Adrenal gland (tissue), 12 donors: ENCODE measurements around the gene DGKK. TPM values are rescaled to one million over a fixed set of nuclear protein-coding genes. Genes with fewer than 3 reads are reported as not detected.

ENCODE experiments used
- DNase-seq, 7 donors: peaks; one replicate each; pipeline ENCODE4 v3.0.0-alpha.2; 2019 to 2020
- H3K27ac ChIP-seq, 5 donors: fragments of 200-600 bp; sonication (generic) in 4 of 5; 1 replicate in 3 of 5; 2 replicates in 2 of 5; pipeline versions ENCODE4 v1.5.1 to v1.8.0; 2016 to 2020; ENCODE audit warnings: mild to moderate bottlenecking in 1 of 5
- H3K27me3 ChIP-seq: fragments of 200-600 bp; 2 replicates; pipeline ENCODE4 v1.8.0; 2021
- H3K36me3 ChIP-seq, 2 donors: fragments of 200-600 bp; replicated peaks in 1 of 2; 1 replicate in 1 of 2; 2 replicates in 1 of 2; pipeline versions ENCODE4 v1.5.1 to v1.8.0; 2018 to 2022
- H3K4me1 ChIP-seq, 2 donors: fragments of 200-600 bp; replicated peaks in 1 of 2; 1 replicate in 1 of 2; 2 replicates in 1 of 2; pipeline versions ENCODE4 v1.5.1 to v1.8.0; 2018 to 2021
- H3K4me3 ChIP-seq, 4 donors: fragments of 200-600 bp; sonication (generic) in 3 of 4; one replicate each; pipeline ENCODE4 v1.5.1; 2016 to 2018
- H3K9me3 ChIP-seq, 3 donors: fragments of 200-600 bp; sonication (generic) in 1 of 3; replicated peaks in 1 of 3; 1 replicate in 2 of 3; 2 replicates in 1 of 3; pipeline versions ENCODE4 v1.5.1 to v1.8.0; 2016 to 2021
- POLR2A ChIP-seq, 2 donors: fragments of 450-650 bp; IDR thresholded peaks; one replicate each; pipeline ENCODE4 v1.6.1; 2017; ENCODE audit warnings: antibody characterized with exemption in 2 of 2, mild to moderate bottlenecking in 2 of 2, moderate library complexity in 1 of 2
- WGBS, 4 donors: extraction: QIAGEN DNeasy Blood & Tissue Kit in 2 of 4; methylation state at CpG; one replicate each; pipeline versions ENCODE4 v1.1.5 to v1.1.7; 2013 to 2017; 5-methylcytosine and 5-hydroxymethylcytosine counted together
- intact Hi-C, 2 donors: fragments of 100-400 bp; cut with DNase I; formaldehyde crosslinking; loops; one replicate each; pipeline versions ENCODE4 v1.14.1 to v1.15.0; 2022 to 2023
- polyA plus RNA-seq, 3 donors: library from polyadenylated mRNA; stranded (reverse); fragments of 200-250 nt in 2 of 3; fragments of 350-450 nt in 1 of 3; fragmentation: Illumina TruSeq in 1 of 3; extraction: RNeasy Lipid Tissue Mini Kit (QIAGEN cat#74804) in 1 of 3; gene quantifications; one replicate each; pipeline ENCODE4 v1.2.3, GENCODE V29; 2013 to 2014
- total RNA-seq, 9 donors: library from RNA; depleted of rRNA in 4 of 9; stranded (reverse); fragments of >200 nt in 4 of 9; fragments of 120-200 nt in 1 of 9; fragmentation: NEBNext Ultra II Directional in 1 of 9; extraction: Animal tissue kit (Norgen Biotek cat#: 25700) in 1 of 9; gene quantifications; one replicate each; pipeline versions ENCODE4 v1.1.0 to v1.2.4, GENCODE V29; 2013 to 2023
- TF ChIP-seq, protein P1 (sequence below), 6 experiments: fragments of 450-650 bp in 4 of 6; fragments of 200-600 bp in 2 of 6; sonication (generic) in 1 of 6; IDR thresholded peaks; 1 replicate in 5 of 6; 2 replicates in 1 of 6; pipeline versions ENCODE4 v1.5.1 to v1.8.0; 2016 to 2021; ENCODE audit warnings: antibody characterized with exemption in 6 of 6, mild to moderate bottlenecking in 2 of 6, moderate library complexity in 1 of 6
- donor health status: healthy with polysubstance abuse.
- donor health status: Bipolar disorder and iron deficiency.
- donor health status: DM: yes; HTN: yes; CAD: no.
- donor health status: DM: no; HTN: no; CAD: no.
- donor health status: DM: no; HTN: no; CAD: no.
- donor health status: DM: yes; HTN: yes; CAD: no.

DGKK gene
- total and polyA plus RNA-seq, 12 donors: 0.04 to 5.3 (median 1.3) TPM; not detected in 3

GRCh38 chrX:50431623-50432022 is 39.0 kb downstream of the DGKK start:
- Histone ChIP-seq H3K27ac (no peak overlapping the region), H3K9me3 (no peaks in the 10 kb centered on the region), H3K36me3 (no peaks in the 10 kb centered on the region), H3K27me3 (peaks cover 21% of the 10 kb centered on the region), H3K4me3 (no peak overlapping the region), H3K4me1 (no peaks in the 10 kb centered on the region)
- intact Hi-C loops: no loop called here
- TF ChIP-seq POLR2A (IDR thresholded peaks at IDR 0.05): no peak
- TF ChIP-seq, protein P1, sequence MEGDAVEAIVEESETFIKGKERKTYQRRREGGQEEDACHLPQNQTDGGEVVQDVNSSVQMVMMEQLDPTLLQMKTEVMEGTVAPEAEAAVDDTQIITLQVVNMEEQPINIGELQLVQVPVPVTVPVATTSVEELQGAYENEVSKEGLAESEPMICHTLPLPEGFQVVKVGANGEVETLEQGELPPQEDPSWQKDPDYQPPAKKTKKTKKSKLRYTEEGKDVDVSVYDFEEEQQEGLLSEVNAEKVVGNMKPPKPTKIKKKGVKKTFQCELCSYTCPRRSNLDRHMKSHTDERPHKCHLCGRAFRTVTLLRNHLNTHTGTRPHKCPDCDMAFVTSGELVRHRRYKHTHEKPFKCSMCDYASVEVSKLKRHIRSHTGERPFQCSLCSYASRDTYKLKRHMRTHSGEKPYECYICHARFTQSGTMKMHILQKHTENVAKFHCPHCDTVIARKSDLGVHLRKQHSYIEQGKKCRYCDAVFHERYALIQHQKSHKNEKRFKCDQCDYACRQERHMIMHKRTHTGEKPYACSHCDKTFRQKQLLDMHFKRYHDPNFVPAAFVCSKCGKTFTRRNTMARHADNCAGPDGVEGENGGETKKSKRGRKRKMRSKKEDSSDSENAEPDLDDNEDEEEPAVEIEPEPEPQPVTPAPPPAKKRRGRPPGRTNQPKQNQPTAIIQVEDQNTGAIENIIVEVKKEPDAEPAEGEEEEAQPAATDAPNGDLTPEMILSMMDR (IDR thresholded peaks at IDR 0.05): no peak
- 63 to 100% (median 72%) methylated on average over 1 to 3 of the region's 3 CpGs for WGBS, 4 donors
- DNase-seq: no peak

GRCh38 chrX:50430917-50431575 is 39.6 kb downstream of the DGKK start:
- 61 to 74% (median 67%) methylated on average over 5 of the region's 5 CpGs for WGBS, 4 donors
- TF ChIP-seq, protein P1 (IDR thresholded peaks at IDR 0.05): no peak
- no peak for TF ChIP-seq POLR2A (IDR thresholded peaks at IDR 0.05)
- peaks cover 21% of the 10 kb centered on the region for H3K27me3 ChIP-seq
- DNase-seq: no peak
- H3K9me3 ChIP-seq: no peaks in the 10 kb centered on the region
- H3K27ac ChIP-seq: no peak overlapping the region
- no peaks in the 10 kb centered on the region for H3K4me1 ChIP-seq
- no peaks in the 10 kb centered on the region for H3K36me3 ChIP-seq
- intact Hi-C loops: no loop called here
- no peak overlapping the region for H3K4me3 ChIP-seq

GRCh38 chrX:50428174-50428573 is 42.5 kb downstream of the DGKK start:
- TF ChIP-seq, protein P1 (IDR thresholded peaks at IDR 0.05): no peak
- no peak for TF ChIP-seq POLR2A (IDR thresholded peaks at IDR 0.05)
- DNase-seq: no peak
- no peak overlapping the region for H3K27ac ChIP-seq
- intact Hi-C loops: no loop called here
- H3K4me3 ChIP-seq: no peak overlapping the region
- no peaks in the 10 kb centered on the region for H3K36me3 ChIP-seq
- WGBS, 4 donors: 62 to 100% (median 69%) methylated on average over 1 of the region's 1 CpG
- no peaks in the 10 kb centered on the region for H3K4me1 ChIP-seq
- H3K9me3 ChIP-seq: no peaks in the 10 kb centered on the region
- peaks cover 19% of the 10 kb centered on the region for H3K27me3 ChIP-seq

DNA sequence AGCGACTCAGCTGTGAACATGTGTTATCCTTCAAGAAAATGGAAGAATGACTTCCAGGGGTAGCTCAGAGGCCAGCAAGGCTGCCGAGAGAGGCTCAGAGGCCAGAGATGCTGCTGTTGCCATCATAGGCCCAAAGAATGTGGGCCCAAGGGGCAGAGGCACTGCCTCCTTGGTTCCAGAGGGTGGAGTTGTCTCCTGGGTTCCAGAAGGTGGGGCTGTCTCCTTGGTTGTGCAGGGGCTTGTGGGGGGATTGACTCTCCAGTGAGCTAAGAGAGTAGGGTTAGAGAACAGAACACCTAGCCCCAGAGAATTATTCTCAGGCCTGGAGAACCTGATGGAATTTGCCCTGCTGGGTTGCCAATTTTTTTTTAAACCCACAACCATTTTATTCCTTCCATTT is 62.6 kb downstream of the DGKK start:
- H3K4me3 ChIP-seq: no peak overlapping the region
- no peak for DNase-seq
- H3K9me3 ChIP-seq: no peaks in the 10 kb centered on the region
- H3K36me3 ChIP-seq: no peaks in the 10 kb centered on the region
- 73 to 86% (median 80%) methylated on average over 2 of the region's 2 CpGs for WGBS, 4 donors
- intact Hi-C loops: no loop called here
- H3K4me1 ChIP-seq: no peaks in the 10 kb centered on the region
- TF ChIP-seq, protein P1 (IDR thresholded peaks at IDR 0.05): no peak
- TF ChIP-seq POLR2A (IDR thresholded peaks at IDR 0.05): no peak
- H3K27ac ChIP-seq: no peak overlapping the region
- peaks cover 7% of the 10 kb centered on the region for H3K27me3 ChIP-seq
